Measurements from ENCODE around the gene HOGA1.

The HOGA1 gene

DNA sequence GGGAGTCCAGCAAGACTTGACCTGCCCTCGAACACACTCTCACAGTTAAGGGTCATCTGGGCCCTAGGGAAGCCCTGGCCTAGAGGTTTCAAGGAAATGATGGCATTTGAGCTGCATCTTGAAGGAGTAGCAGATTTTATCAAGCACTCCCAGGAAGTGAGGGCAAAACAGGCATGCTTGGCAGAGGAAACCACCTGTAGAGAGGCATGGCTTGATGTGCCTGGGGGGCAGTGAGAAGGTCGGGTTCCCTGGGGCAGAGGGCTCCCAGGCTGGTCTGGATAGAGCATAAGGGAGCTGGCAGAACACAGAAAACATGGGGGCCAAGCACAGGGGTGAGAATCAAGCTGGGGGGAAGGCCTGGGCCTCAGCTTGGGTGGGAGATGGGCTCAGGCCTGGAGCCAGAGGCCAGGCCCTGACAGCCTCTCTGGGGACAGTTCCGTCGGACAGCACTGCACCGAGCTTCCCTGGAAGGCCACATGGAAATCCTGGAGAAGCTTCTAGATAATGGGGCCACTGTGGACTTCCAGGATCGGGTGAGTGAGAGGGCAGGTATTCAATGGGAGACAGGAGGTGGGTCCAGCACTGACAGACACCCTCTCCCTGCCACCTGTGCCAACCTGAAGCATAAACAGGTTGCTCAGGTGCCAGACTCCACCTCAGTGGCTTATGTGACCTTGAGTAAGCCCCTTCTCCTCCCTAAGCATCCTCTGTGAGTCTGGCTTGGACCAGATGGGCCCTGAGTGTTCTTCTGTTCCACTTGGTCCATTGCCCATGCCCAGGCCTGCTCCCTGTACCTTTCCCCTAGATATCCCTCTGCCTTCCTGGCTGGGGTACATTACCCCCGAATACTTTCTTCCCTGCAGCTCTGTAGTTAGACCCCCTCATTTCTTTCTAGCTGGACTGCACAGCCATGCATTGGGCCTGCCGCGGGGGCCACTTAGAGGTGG is 3.5 kb upstream of the HOGA1 start:
- no peak for DNase-seq

DNA sequence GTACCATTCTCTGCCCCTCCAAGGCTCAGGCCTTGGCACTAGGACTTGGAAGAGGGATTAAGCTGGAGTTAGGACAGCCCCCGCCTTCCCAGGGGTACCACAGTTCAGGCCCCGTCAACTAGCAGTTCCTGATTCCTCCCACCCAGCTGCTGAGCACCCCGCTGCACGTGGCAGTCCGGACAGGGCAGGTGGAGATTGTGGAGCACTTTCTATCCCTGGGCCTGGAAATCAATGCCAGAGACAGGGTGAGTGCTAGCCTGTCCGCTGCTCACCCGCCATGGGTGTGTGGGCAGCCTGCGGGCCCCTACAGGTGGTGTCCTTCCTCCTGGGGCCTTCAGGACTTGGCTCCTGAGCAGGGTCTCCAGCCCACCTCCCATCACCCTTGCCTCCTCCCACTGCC is 2.0 kb upstream of the HOGA1 start:
- no peak for DNase-seq

DNA sequence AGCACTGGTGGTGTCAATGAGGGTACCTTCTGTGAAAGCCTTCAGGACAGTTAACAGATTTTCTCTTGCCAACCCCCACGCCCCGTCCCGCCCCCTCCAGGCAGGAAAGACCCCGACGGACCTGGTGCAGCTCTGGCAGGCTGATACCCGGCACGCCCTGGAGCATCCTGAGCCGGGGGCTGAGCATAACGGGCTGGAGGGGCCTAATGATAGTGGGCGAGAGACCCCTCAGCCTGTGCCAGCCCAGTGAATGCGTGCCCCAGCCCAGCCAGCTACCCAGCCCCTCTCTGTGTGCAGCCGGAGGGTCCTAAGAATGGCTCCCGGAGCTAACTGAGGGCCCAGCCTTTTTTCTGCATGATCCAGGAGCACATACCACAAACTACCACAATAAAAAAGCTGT is 713 bp upstream of the HOGA1 start:
- DNase-seq: no peak

DNA sequence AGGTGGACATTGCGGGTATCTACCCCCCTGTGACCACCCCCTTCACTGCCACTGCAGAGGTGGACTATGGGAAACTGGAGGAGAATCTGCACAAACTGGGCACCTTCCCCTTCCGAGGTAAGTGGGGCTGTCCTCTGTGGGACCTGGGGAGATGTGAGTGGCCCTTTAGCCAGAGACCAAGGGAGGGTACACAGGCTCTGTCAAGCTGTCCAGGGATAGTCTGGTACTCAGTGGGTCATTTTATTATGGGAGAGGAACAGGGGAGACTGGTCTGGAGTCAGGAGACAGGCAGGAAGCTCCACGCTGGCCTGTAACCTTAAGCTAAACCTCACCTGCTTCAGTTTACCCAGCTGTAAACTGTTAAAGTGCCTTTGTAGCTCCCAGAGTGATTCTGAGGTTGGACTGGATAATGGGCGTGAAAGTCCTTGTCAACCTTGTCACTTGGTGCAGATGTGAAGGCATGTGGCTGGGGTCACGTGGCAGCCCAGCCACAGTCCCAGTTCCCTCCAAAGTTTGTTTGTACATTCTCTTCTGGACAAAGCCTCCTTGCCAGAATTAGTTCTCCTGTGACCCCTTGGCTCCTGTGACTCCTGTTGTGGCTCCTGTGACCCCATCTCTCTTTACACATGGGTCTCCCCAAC is 729 bp downstream of the HOGA1 start:
- DNase-seq: no peak

GRCh38 chr10:97585439-97585811 is 1.2 kb downstream of the HOGA1 start:
- no peak for DNase-seq

- no peak for DNase-seq
Observed at GRCh38 chr10:97587183-97587582, 3.0 kb downstream of the HOGA1 start.

DNA sequence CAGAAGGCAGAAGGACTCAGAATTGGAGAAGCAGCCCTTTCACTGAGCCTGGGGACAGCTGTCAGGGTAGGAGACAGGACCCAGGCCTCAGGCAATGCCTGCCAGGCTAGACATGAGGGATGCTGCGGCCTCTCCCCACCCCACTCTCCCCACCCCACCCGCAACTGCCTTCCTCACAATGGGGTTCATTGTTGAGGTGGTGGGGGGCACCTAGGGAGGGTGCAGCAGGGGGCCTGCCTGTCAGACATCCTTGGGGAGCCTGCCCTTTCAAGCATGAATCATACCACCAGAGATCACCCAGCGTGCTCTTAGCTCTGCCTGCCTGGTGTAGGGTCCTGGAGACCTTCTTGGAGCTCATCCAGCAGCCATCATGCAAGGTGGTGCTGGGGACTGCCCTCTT is 5.3 kb downstream of the HOGA1 start, which contains the start of gene C10orf62:
Gene C10orf62 (plus strand): TSS at position 243 of the 400 bp plus-strand sequence. CDS start 177 bp downstream, outside the sequence.
- DNase-seq: no peak

GRCh38 chr10:97590082-97590747 is 6.0 kb downstream of the HOGA1 start:
- no peak for DNase-seq

DNA sequence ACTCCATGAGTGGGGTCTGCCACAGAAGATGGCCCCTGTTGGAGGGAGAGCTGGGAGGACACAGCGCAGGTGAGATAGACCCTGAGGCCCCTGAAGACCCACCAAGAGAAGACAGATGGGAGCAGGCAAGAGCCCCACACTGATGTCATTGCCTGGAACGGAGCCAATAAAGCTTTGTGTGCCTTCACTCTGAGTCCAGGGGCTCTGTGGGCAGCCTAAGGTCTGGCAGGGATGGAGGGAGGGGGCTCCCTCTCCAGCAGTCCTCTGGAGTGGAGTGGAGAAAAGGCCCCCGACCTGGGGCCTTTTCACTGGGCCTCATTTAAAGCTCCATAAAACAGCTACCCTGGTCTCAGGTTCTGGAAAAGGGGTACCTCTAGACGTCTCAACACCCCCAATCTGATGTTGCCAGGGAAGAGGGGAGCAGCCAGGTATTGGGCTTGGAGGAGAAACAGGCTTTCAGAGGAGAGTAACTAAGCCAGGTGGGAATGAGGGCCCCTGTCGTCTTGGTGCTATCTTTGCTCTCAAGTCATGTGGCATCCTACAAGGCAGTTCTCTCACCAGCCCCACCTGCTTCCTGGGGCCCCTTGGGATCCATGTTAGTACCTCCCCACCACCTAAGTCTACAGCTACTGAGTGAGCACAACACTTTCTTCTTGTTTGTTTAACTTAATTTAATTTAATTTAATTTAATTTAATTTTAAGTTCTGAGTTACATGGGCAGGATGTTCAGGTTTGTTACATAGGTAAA is 6.7 kb downstream of the HOGA1 start:
- DNase-seq: no peak

- DNase-seq: no peak
Observed at GRCh38 chr10:97593421-97593820, 9.2 kb downstream of the HOGA1 start.

DNA sequence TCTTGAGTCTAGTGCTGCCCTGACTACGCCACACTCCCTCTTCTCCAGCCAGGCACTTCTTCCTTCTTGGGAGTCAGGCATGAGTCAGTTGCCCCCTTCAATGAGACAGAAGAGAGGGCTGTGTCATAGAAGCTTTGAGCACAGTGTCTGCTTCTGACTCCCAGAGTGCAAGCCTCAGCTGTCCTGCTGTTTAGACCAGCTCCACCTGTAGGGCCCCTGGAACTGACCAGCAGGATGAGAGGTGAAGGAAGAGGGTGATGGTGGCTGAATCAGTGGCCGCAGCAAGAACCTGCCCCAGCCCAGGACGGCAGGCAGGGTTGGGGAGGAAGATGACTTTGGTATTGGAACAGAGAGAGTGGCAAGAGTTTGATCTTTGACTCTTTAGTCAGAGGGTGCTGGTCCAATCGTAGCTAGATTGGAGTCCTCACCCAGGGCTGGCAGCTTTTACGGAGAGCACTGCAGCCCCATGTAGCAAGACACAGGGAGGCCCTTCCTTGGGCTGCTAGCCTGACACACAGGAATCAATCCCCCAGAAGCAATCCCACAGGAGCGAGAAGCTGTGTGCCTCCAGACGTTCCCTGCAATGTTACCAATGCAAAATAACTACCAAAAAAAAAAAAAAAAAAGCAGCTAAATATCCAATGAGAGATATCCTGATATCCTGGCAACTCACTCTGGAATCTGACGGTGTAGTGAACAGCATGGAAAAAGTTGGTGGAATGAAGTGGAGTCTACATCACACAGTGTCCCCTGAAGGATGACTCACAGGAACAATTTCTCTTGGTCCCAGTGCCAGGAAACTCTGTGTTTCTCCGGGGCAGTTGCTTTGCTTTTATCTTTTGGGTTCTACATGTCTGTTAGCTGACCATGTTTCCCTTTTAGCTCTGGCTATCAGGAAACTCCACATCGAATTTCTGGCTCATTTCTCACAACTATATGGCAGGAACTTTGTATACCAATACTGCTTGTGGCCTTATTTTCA is 12.2 kb downstream of the HOGA1 start:
- no peak for DNase-seq

GRCh38 chr10:97597778-97598177 is 13.6 kb downstream of the HOGA1 start:
- DNase-seq: no peak

DNA sequence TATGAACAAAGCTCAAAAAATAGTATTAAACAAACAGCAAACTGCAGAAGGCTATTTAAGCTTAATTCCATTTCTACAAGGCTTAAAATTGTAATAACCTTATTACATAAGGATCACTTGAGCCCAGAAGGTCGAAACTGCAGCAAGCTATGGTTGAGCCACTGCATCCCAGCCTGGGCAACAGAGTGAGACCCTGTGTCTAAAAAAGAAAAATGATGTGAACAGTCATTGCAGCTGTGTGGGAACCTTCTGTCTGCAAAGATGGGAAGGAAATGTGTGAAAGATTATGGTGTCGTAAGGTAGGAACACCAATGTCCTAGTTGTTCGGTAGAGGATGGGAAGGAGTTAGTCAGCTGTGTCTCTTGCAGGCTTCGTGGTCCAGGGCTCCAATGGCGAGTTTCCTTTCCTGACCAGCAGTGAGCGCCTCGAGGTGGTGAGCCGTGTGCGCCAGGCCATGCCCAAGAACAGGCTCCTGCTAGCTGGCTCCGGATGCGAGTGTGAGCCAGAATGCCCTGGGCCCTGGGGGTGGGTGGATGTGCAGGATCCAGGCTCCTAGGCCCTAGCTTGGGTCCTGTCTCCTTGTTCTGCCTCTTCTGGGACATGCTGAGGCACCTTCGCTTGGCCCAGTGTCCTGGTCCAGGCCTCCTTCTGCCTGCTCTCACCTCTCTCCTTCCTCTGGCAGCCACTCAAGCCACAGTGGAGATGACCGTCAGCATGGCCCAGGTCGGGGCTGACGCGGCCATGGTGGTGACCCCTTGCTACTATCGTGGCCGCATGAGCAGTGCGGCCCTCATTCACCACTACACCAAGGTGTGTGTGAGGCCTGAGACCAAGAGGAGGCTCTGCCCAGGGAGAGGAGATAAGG is 14.4 kb downstream of the HOGA1 start:
- DNase-seq: no peak

GRCh38 chr10:97599272-97599619 is 15.1 kb downstream of the HOGA1 start:
- DNase-seq: no peak

GRCh38 chr10:97600616-97601015 is 16.4 kb downstream of the HOGA1 start:
- no peak for DNase-seq

DNA sequence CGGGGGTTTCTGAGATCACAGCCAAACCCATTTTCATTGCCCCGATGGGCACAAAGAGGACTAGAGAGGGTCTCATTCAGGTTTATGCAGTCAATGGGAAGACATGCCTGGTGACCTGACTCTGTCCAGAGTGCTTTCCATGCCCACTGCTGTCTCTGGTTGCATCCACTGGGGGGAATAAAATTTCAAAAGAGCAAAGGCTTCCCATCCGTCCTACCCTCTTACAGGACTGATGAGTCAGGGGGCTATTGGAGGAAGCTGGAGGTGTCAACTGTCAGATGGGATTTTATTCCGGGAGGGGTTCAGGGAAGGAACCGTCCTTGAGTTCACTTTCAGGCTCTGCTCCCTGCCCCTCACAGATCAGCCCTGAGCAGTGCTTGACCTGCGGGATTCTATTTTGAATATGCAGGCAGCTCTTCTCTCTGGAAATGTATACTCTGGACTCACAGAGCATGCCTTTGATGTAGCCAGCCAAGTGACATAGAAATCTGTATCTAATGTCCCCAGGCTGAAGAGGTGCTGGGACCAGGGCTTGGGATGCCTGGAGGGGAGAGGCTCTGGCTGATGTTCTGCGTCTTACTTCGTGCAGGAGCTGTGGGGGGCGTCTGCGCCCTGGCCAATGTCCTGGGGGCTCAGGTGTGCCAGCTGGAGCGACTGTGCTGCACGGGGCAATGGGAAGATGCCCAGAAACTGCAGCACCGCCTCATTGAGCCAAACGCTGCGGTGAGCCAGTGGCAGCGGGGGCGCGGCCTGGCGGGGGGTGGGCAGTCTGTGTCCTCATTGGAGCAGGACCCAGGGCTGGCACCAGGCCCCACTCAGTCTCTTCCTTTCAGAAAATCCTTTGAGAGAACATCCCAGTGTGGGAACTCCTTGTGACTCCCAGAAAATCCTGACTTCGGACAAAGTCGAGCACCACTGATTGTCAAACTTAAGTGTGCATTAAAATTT is 17.4 kb downstream of the HOGA1 start:
- DNase-seq: no peak

GRCh38 chr10:97607095-97607636 is 23.0 kb downstream of the HOGA1 start:
- no peak for DNase-seq

DNA sequence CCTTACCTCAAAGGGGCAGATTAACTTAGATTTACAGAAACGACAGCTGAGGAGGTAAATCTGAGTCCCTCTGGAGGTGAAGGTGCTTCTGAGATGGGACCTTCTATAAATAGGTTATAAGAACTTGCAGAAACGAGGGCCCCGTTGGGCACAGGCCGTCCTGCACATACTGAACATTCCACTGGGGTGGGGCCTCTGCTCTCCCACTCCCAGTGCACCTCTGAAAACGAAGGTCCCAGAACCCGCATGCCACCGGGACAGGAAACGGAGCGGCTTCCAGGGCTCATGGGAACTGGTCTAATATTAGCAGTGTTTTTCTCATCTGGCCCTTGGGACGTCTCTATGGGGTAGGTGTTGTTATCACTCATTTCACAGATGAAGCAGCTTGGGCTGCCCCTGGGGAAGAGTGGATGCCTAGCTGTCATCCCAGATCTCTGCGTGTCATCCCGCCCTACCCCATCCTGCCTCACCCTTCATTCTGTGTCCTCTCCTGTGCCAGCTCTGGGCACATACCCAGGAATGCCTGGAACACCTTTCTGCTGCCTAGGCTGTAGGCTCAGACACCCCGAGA is 24.9 kb downstream of the HOGA1 start:
- DNase-seq: no peak

DNA sequence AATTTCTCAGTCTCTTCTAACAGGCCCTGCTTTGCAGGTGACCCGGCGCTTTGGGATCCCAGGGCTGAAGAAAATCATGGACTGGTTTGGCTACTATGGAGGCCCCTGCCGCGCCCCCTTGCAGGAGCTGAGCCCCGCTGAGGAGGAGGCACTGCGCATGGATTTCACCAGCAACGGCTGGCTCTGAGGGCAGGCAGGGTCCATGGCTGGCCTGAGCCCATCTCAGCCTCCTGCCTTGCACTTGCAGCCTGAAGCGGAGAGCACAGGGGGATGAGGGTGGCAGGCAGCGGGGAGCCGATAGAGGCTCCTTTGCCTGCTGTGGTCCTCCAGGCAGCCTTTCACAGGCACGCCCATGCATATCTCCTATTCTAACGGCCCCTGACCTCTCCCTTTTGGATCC is 27.3 kb downstream of the HOGA1 start:
- DNase-seq: no peak

Data from DMS79 (cell line).